Retinal pigment epithelial cell (primary cell): Measurements from ENCODE around the gene ADIRF.

Experiments
- DNase-seq: peaks from one replicate; pipeline ENCODE4 v3.0.0-alpha.2; 2010; ENCODE audit warnings: low read depth
- H3K4me3 ChIP-seq: 2 replicates; pipeline ENCODE4 v1.5.1; 2011; ENCODE audit warnings: mild to moderate bottlenecking, low read length, control low read depth, moderate library complexity
- TF ChIP-seq, protein P1 (sequence below): conservative IDR thresholded peaks from 2 replicates; pipeline ENCODE4 v1.5.1; 2011; ENCODE audit warnings: low read depth, low read length, control low read depth, inconsistent platforms

ADIRF gene

GRCh38 chr10:86959737-86960002 is 8.6 kb upstream of the ADIRF start:
- DNase-seq = no peak
- TF ChIP-seq, protein P1, sequence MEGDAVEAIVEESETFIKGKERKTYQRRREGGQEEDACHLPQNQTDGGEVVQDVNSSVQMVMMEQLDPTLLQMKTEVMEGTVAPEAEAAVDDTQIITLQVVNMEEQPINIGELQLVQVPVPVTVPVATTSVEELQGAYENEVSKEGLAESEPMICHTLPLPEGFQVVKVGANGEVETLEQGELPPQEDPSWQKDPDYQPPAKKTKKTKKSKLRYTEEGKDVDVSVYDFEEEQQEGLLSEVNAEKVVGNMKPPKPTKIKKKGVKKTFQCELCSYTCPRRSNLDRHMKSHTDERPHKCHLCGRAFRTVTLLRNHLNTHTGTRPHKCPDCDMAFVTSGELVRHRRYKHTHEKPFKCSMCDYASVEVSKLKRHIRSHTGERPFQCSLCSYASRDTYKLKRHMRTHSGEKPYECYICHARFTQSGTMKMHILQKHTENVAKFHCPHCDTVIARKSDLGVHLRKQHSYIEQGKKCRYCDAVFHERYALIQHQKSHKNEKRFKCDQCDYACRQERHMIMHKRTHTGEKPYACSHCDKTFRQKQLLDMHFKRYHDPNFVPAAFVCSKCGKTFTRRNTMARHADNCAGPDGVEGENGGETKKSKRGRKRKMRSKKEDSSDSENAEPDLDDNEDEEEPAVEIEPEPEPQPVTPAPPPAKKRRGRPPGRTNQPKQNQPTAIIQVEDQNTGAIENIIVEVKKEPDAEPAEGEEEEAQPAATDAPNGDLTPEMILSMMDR = no peak
- H3K4me3 ChIP-seq = no peak overlapping the region

GRCh38 chr10:86960003-86960862 is 8.0 kb upstream of the ADIRF start:
- no peak for DNase-seq
- no peak overlapping the region for H3K4me3 ChIP-seq
- TF ChIP-seq, protein P1 = peak; percentile 99

- TF ChIP-seq, protein P1 = no peak
- no peak overlapping the region for H3K4me3 ChIP-seq
- no peak for DNase-seq
These were observed 7.3 kb upstream of the ADIRF start for GRCh38 chr10:86960863-86961434.

DNA sequence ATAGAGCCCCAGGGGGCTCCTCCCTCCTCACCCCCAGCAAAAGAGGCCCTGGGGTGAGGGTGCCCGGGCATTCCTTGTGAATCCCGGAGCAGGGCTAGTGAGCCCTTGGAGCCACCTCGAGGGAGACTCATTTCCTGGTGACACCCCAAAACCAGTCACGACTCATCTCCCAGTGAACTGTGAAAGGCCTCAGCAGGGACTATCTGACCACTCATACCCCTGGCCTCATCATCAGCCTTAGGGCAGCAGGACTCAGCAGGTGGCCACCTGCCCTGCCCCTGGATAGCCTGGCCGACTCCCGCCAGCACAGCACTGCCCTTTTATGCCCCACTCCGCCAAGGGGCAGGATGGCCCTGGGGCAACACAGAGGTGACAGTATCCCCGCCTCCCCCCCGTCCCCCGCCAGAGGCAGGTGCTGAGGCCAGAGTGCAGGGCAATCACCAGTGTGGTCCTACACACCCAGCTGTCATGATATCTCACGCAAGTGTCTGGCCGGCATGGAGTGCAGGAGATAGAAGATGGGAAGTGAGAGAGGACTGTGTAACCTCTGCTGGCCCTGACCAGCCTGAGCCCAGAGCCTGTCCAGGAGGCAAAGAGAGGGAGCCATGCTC is 6.7 kb upstream of the ADIRF start:
- no peak for DNase-seq
- H3K4me3 ChIP-seq = no peak overlapping the region

GRCh38 chr10:86962136-86962980 is 5.9 kb upstream of the ADIRF start:
- TF ChIP-seq, protein P1 = no peak
- DNase-seq = no peak
- no peak overlapping the region for H3K4me3 ChIP-seq

More for the DNA sequence above, 6.7 kb upstream of the ADIRF start:
- TF ChIP-seq, protein P1 = no peak

- DNase-seq = no peak
- no peak overlapping the region for H3K4me3 ChIP-seq
- TF ChIP-seq, protein P1 = no peak
These were observed 5.3 kb upstream of the ADIRF start for GRCh38 chr10:86962981-86963310.
